OCI-M2 (cell line): Measurements from ENCODE around the gene PLEK2.
"Not testable (repeated sequence)": the region's sequence is repeated elsewhere in the genome, so short reads cannot be mapped to it uniquely, and the experiment has no call there.

Source experiments
- DNase-seq: peaks from one replicate; lab custom pipeline; 2025; ENCODE audit not compliant: unreplicated experiment; lab: John Stamatoyannopoulos, UW

PLEK2 gene

DNA sequence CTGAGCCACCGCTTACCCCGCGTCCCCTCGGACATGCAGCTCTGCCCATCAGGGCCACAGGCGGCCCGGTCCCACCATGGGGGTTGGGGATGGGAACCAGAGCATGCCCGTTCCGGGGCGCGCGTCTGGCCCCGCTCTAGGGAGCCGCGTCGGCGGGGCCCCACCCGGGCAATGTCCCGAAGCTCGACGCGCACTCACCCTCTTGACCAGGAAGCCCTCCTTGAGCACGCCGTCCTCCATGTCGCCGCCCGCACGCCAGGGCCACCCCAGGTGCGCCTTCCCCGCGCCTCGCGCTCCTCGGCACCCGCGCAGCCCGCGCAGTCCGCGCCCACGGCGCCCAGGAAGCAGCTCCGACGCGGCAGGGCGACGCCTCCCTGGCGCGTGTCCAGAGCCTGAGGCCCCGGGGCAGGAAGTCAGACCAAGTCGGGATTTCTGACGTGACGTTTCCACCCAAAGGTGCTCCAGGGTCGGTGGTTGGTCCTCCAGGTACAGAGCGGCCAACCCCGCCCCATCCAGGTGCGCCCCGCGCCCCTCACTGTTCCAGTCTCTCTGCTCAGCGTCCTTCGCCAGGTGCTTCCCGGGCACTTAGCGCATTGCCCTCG is at the start of gene PLEK2:
PLEK2 (minus strand) TSS at position 346 of the 602 bp plus-strand sequence; CDS start at position 240, 106 bp downstream.
- DNase-seq: no peak

DNA sequence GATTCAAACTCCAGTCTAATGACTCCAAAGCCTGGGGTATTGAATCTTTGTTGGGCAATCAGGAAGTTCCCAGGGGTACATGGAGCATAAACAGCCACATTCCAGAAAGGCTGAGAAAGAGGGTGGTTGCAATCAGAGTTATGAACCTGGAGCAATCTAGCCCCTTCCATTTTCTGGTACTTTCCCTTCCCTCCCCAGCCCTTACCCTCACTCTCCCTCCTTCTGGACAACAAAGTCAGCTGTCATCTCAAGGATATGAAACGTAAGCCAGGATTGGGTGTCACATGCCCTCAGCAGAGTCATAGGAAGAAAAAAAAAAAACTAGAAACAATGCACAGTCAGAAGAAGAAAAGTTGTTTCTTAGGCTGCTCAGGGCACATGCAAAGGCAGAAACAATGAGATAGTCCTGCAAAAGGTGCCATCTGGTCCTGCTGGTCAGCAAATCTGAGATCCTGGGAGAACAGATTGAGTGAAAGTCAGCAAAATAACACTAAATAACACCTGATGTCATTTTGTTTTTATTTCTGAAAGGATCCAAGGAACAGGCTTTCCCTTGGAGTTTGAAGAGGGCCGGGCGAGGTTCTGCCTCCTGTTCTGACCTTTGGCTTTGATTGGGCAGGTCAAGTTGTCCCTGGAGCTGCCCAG is 49.5 kb upstream of the PLEK2 start:
- DNase-seq: no peak

DNA sequence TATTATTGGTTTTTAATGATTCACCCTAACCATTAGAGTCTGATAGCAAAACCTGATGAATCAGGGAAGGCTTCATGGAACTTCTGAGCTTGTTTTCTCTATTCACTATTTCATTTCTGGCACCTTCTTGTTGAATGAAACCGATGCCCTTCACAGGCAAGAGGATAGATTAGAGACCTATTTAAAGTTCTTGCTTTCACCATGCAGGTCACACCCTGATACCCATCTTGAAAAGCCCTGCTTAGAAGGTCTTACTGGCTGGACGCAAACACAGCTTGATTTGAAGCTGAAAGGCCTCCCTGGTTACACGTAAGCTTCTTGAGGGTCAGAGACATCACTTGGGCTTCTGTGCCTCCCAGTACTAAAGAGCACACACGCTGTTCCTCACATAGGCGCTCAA is 47.4 kb upstream of the PLEK2 start:
- DNase-seq: no peak

GRCh38 chr14:67457782-67458181 is 45.8 kb upstream of the PLEK2 start:
- no peak for DNase-seq

- no peak for DNase-seq
Measured at GRCh38 chr14:67456732-67457131, 44.8 kb upstream of the PLEK2 start.

DNA sequence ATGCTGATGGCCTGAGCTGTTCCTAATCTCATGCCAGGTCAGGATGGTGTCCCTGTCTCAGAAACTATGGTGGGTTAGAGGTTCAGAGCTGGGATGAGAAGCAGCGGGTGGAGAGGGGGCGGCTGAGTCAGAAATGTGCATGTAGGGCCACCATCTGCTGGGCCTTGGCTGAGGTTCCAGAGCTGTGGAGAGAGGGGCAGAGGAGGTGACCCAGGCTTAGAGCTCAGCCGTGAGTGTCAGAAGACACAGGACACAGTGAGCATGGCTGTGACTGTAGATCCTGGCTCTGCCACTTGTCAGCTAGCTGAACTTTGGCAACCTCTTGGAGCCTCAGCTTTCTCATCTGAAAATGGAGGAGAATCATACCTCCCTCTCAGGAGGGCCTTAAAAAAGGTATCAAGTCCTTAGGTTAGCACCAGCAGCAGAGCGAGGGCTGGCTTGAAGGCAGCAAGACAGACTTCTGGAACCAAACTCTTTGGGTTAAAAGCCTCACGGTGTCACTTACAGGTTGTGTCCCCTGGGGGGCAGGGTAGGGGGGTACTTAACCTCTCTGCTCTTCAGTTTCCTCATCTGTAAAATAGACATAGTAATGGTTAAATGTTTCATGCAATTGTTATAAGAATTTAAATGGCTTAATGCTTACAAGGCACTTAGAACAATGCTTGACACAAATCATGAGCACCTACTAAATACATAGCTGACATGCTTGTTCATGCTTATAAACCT is 41.8 kb upstream of the PLEK2 start:
- DNase-seq: no peak

- DNase-seq: not testable (repeated sequence)
Measured at GRCh38 chr14:67451667-67452066, 39.7 kb upstream of the PLEK2 start.

DNA sequence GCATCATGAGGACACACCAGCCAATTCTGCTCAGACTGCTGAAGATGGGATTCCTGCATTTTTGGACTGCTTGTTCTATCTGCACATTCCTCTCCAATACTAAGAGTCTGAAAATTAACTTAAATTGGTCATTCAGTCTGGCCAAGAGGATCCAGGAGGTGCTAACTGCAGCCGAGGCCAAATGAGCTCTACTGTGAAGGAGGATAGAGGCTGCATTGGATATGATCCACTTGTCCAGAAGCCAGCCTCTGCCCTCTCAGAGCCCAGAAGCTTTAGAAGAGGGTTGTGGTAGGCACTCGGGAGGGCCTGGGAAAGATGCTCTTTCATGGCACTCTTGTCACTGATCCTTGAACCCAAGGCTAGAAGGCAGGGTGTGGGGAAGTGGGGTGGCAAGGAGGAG is 37.1 kb upstream of the PLEK2 start:
- DNase-seq: no peak

DNA sequence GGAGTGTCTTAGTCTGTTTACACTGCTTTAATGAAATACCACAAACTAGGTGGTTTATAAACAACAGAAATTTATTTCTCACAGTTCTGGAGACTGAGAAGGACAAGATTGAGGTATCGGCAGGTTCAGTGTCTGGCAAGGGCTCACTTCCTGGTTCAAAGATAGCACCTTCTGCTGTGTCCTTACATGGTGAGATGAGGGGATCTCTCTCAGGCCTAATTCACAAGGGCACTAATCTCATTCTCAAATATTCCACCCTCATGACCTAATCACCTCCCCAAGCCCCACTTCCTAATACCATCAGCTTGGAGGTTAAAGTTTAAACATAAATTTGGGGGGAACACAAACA is 35.0 kb upstream of the PLEK2 start:
- no peak for DNase-seq

DNA sequence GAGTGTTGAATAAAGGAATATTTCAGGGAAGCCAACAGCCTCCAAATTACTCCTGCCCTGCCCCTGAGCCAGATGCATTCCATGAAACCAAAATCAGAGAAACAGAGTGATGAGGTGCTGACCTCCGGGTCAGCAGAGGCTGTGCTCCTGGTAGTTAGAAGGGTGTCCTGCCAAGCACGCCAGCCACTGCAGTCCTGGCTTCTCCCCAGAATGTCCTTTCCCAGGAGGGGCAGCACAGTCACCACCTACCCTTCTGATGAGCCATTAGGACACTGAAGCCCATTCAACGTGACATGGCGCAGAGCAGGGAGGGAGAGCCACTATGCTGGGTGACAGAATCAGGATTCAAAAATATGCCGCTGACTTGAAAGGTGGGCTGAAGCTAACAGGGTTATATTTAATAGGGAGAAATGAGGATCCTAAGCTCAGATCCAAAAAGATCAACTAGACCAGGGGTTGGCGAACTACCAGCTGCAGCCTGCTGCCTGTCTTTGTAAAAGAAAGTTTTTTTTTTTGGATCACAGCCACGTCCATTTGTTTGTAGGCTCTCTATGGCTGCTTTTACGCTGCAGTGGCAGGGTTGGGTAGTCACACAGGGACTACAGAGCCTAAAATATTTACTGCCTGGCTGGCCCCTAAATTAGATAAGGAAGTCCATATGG is 34.5 kb upstream of the PLEK2 start:
- DNase-seq: no peak

GRCh38 chr14:67444395-67444794 is 32.4 kb upstream of the PLEK2 start:
- no peak for DNase-seq

- DNase-seq: no peak
Measured at GRCh38 chr14:67442139-67442906, 30.4 kb upstream of the PLEK2 start.

DNA sequence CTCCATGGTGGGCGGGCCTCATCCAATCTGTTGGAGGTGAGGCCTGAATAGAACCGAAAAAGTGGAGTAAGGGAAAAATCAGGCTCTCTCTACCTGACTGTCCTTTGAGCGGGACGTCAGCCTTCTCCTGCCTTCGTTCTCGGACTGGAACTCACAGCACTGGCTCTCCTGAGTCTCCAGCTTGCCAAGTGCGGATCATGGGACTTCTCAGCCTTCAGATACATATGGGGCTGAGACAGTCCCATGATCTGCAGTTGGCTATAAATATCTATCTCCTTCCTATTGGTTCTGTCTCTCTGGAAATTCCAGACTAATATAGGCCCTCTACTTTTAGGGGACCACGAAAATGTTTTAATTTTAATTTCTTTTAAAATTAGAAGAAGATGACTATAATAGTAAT is 29.7 kb upstream of the PLEK2 start:
- no peak for DNase-seq

GRCh38 chr14:67441256-67441655 is 29.3 kb upstream of the PLEK2 start:
- DNase-seq: no peak

- DNase-seq: no peak
Measured at GRCh38 chr14:67440513-67440912, 28.5 kb upstream of the PLEK2 start.

DNA sequence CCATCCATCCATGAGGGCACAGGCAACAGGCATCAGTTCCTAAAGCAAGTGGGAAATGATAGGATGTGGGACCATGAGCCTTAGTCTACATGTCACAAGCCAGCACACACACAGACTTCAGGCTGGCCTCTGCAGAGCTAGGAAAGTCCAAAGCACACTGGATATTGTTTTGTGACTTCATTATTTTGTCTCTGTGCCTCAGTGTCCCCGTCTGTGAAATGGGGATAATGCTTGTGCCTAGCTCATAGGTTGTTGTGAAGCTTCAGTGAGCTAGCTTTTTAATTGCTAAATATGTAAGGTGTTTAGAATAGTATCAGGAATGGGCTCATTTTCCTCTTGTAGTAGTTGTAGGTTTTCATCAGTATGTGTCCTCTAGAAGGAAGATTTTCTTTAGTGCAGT is 27.0 kb upstream of the PLEK2 start:
- no peak for DNase-seq

- no peak for DNase-seq
Measured at GRCh38 chr14:67436006-67436866, 24.3 kb upstream of the PLEK2 start.

DNA sequence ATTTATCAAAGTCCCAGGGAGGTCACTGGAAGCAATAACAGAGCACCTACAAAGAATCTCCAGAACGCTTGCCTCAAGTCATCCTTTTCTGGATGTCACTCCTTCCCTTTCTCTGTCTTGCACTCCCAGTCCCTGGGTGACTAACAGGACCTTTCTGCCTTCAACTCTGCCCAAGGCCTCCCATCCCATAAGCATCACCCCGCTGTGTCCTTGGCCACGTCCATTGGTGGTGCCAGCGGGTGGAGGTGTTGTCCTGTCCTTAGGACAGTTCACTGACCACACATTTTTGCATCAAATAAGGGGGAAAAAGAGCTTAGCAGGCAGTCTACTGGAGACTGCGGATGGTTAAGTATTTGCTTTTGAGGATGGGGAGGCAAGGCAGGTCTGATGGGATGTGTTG is 23.6 kb upstream of the PLEK2 start:
- no peak for DNase-seq

GRCh38 chr14:67432050-67432564 is 20.1 kb upstream of the PLEK2 start:
- no peak for DNase-seq
